WTC11 (cell line): ENCODE measurements around the gene MAP9.

Experiments used
- ARID4B ChIP-seq: sonication (generic); formaldehyde crosslinking; IDR thresholded peaks from 2 replicates; pipeline ENCODE4 v1.8.0; 2023; ENCODE audit warnings: missing genetic modification reagents, mild to moderate bottlenecking, borderline replicate concordance
- CTCF ChIP-seq: fragments of 200-600 bp; IDR thresholded peaks from 2 replicates; pipeline ENCODE4 v1.8.0; 2022; ENCODE audit warnings: antibody characterized with exemption
- HMGA2 ChIP-seq: fragments of 250-450 bp; sonication (Bioruptor Pico); IDR thresholded peaks from 2 replicates; pipeline ENCODE4 v1.4.0; 2021; ENCODE audit warnings: mild to moderate bottlenecking, moderate library complexity
- PRDM15 ChIP-seq: sonication (generic); formaldehyde crosslinking; IDR thresholded peaks from 2 replicates; pipeline ENCODE4 v1.8.0; 2022; ENCODE audit warnings: missing genetic modification reagents
- SP1 ChIP-seq: sonication (generic); formaldehyde crosslinking; conservative IDR thresholded peaks from 2 replicates; pipeline ENCODE4 v1.8.1; 2022; ENCODE audit warnings: missing genetic modification reagents
- STAT6 ChIP-seq: sonication (generic); formaldehyde crosslinking; conservative IDR thresholded peaks from 2 replicates; pipeline ENCODE4 v1.8.1; 2023; ENCODE audit warnings: mild to moderate bottlenecking, low read depth, missing genetic modification reagents, moderate library complexity
- TF ChIP-seq, protein P1 (sequence below): sonication (generic); formaldehyde crosslinking; IDR thresholded peaks from 2 replicates; pipeline ENCODE4 v1.8.1; 2023; ENCODE audit warnings: mild to moderate bottlenecking, missing genetic modification reagents, moderate library complexity
- TF ChIP-seq, protein P2 (sequence below): sonication (generic); formaldehyde crosslinking; IDR thresholded peaks from 2 replicates; pipeline ENCODE4 v1.8.0; 2022; ENCODE audit warnings: mild to moderate bottlenecking, missing genetic modification reagents

DNA sequence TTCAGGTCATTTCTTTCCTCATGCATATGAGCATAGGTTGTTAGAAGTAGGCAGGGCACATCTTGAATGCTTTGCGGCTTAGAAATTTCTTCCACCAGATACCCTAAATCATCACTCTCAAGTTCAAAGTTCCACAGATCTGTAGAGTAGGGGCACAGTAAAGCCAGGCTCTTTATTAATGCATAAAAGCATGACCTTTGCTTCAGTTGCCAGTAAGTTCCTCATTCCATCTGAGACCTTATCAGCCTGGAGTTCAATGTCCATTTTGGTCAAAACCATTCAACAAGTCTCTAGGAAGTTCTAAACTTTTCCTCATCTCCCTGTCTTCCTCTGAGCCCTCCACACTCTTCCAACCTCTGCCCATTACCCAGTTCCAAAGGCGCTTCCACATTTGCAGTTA lies 77.7 kb downstream of the MAP9 start:
- TF ChIP-seq, protein P1, sequence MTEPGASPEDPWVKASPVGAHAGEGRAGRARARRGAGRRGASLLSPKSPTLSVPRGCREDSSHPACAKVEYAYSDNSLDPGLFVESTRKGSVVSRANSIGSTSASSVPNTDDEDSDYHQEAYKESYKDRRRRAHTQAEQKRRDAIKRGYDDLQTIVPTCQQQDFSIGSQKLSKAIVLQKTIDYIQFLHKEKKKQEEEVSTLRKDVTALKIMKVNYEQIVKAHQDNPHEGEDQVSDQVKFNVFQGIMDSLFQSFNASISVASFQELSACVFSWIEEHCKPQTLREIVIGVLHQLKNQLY (CRISPR knock-in tag), result no peak
- TF ChIP-seq STAT6 (no peak), CTCF (no peak), HMGA2 (CRISPR knock-in tag) (no peak), PRDM15 (CRISPR knock-in tag) (no peak), SP1 (no peak), ARID4B (CRISPR knock-in tag) (no peak)
- TF ChIP-seq, protein P2, sequence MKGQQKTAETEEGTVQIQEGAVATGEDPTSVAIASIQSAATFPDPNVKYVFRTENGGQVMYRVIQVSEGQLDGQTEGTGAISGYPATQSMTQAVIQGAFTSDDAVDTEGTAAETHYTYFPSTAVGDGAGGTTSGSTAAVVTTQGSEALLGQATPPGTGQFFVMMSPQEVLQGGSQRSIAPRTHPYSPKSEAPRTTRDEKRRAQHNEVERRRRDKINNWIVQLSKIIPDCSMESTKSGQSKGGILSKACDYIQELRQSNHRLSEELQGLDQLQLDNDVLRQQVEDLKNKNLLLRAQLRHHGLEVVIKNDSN (CRISPR knock-in tag), result no peak
